A549 treated with dexamethasone at 1 μM for 4 hours (cell line): ENCODE results near the gene ADAM15. TPM values are rescaled to one million over a fixed set of nuclear protein-coding genes. Genes with fewer than 3 reads are reported as not detected.

Experiments used
- total RNA-seq: library from RNA; stranded (reverse); fragments of 200-300 nt; extraction: Qiagen RNA extraction; gene quantifications from 5 replicates; pipeline ENCODE4 v1.2.3, GENCODE V29; 2022

The ADAM15 gene
- total RNA-seq, result 68.8 to 122 TPM (median 111 TPM) in 5 replicates

GRCh38 chr1:155050560-155051341 lies at the start of gene ADAM15:
Gene ADAM15 (plus strand): TSS chr1:155051316. CDS start chr1:155051387, 71 bp downstream.

GRCh38 chr1:155002464-155003226 lies 48.5 kb upstream of the ADAM15 start, which contains the start of gene ZBTB7B:
Gene ZBTB7B (plus strand): TSS chr1:155002802. CDS start chr1:155014661, 11,859 bp downstream.

GRCh38 chr1:155033524-155033923 lies 17.6 kb upstream of the ADAM15 start, which contains the start of the genes DCST1 and DCST2:
Gene DCST1 (plus strand): TSS chr1:155033824. CDS start chr1:155034037, 213 bp downstream.
Gene DCST2 (minus strand): TSS chr1:155033781. CDS start chr1:155033701, 80 bp downstream.

GRCh38 chr1:155063550-155064110 lies 12.5 kb downstream of the ADAM15 start, which contains the start of gene EFNA4:
Gene EFNA4 (plus strand): TSS chr1:155063740. CDS start chr1:155063824, 84 bp downstream.

GRCh38 chr1:155078469-155079209 lies 27.5 kb downstream of the ADAM15 start, which contains the start of gene EFNA3:
Gene EFNA3 (plus strand): TSS chr1:155078837. CDS start chr1:155078942, 105 bp downstream.

Other genes with a start within 250 kb of the ADAM15 start
- gene KCNN3, start 181.0 kb upstream of the ADAM15 start, total RNA-seq, result 0.02 to 0.11 TPM (median 0.05 TPM) in 5 replicates
- gene PMVK, start 114.6 kb upstream of the ADAM15 start, total RNA-seq, result 41.4 to 44.4 TPM (median 42.1 TPM) in 5 replicates
- 11.9 to 16.0 TPM (median 14.4 TPM) in 5 replicates for gene PBXIP1, start 95.2 kb upstream of the ADAM15 start, total RNA-seq
- gene PYGO2, start 89.5 kb upstream of the ADAM15 start, total RNA-seq, result 19.4 to 23.1 TPM (median 22.1 TPM) in 5 replicates
- 209 to 336 TPM (median 304 TPM) in 5 replicates for gene SHC1, start 80.6 kb upstream of the ADAM15 start, total RNA-seq
- 301 to 343 TPM (median 324 TPM) in 5 replicates for gene CKS1B, start 76.6 kb upstream of the ADAM15 start, total RNA-seq
- gene FLAD1, start 68.0 kb upstream of the ADAM15 start, total RNA-seq, result 39.1 to 45.0 TPM (median 43.1 TPM) in 5 replicates
- gene LENEP, start 57.7 kb upstream of the ADAM15 start, total RNA-seq, result not detected in 5 replicates
- gene ZBTB7B, start 48.5 kb upstream of the ADAM15 start, total RNA-seq, result 38.8 to 58.2 TPM (median 53.7 TPM) in 5 replicates
- 0.30 to 1.1 TPM (median 0.73 TPM) in 5 replicates for gene DCST2, start 17.5 kb upstream of the ADAM15 start, total RNA-seq
- gene DCST1, start 17.5 kb upstream of the ADAM15 start, total RNA-seq, result 0.05 to 0.06 TPM (median 0.06 TPM) in 3 of 5 replicates, not detected in the others
- 14.0 to 17.2 TPM (median 14.8 TPM) in 5 replicates for gene EFNA4, start 12.4 kb downstream of the ADAM15 start, total RNA-seq
- gene EFNA3, start 27.5 kb downstream of the ADAM15 start, total RNA-seq, result 12.6 to 15.3 TPM (median 13.8 TPM) in 5 replicates
- 16.4 to 24.1 TPM (median 18.9 TPM) in 5 replicates for gene EFNA1, start 76.6 kb downstream of the ADAM15 start, total RNA-seq
- 30.9 to 37.0 TPM (median 32.7 TPM) in 5 replicates for gene SLC50A1, start 84.5 kb downstream of the ADAM15 start, total RNA-seq
- 63.4 to 82.2 TPM (median 77.7 TPM) in 5 replicates for gene DPM3, start 89.2 kb downstream of the ADAM15 start, total RNA-seq
- gene KRTCAP2, start 122.0 kb downstream of the ADAM15 start, total RNA-seq, result 221 to 270 TPM (median 241 TPM) in 5 replicates
- gene TRIM46, start 122.5 kb downstream of the ADAM15 start, total RNA-seq, result 1.8 to 2.9 TPM (median 2.5 TPM) in 5 replicates
- gene THBS3, start 156.6 kb downstream of the ADAM15 start, total RNA-seq, result 5.1 to 10.0 TPM (median 7.6 TPM) in 5 replicates
- gene MTX1, start 157.4 kb downstream of the ADAM15 start, total RNA-seq, result 64.1 to 69.8 TPM (median 65.5 TPM) in 5 replicates
- gene ENTREP3, start 204.2 kb downstream of the ADAM15 start, total RNA-seq, result 24.9 to 39.5 TPM (median 37.9 TPM) in 5 replicates
- gene SCAMP3, start 211.0 kb downstream of the ADAM15 start, total RNA-seq, result 92.3 to 126 TPM (median 116 TPM) in 5 replicates
- 14.9 to 27.8 TPM (median 25.9 TPM) in 5 replicates for gene CLK2, start 222.2 kb downstream of the ADAM15 start, total RNA-seq
- 3.1 to 5.7 TPM (median 5.4 TPM) in 5 replicates for gene HCN3, start 226.1 kb downstream of the ADAM15 start, total RNA-seq